HepG2 (cell line): ENCODE measurements around the gene SLC9A1. TPM values are rescaled to one million over a fixed set of nuclear protein-coding genes. Genes with fewer than 3 reads are reported as not detected.
A peak's percentile ranks its signal among the peaks of the same experiment; 100 is the strongest.

ENCODE experiments used
- ATAC-seq: fragments of 200-7000 bp; cut with Tn5 transposase; 3 replicates; pipeline ENCODE4 v1.9.1; 2020; ENCODE audit warnings: mild to moderate bottlenecking, moderate library complexity
- BruUV-seq: library from RNA; stranded (reverse); fragments of 400-500 nt; replicated peaks from 2 replicates; lab custom pipeline; 2021; lab: Mats Ljungman, UMichigan
- CTCF ChIA-PET: fragments of 300-600 bp; formaldehyde crosslinking; extraction: SDS; loops from one replicate; lab custom pipeline; 2021; ENCODE audit warnings: low total read pairs, inconsistent platforms, low intra/inter-chr PET ratio; lab: Yijun Ruan, JAX
- POLR2A ChIA-PET: fragments of 350-600 bp; sonication (Branson Sonifier 250); formaldehyde crosslinking; loops from one replicate; lab custom pipeline; 2020; ENCODE audit warnings: antibody characterized with exemption, inconsistent platforms; lab: Yijun Ruan, JAX
- DNase-seq: peaks from one replicate; pipeline ENCODE4 v3.0.0-alpha.2; 2015; ENCODE audit warnings: low spot score
- FAIRE-seq: peaks from 3 replicates; lab custom pipeline; 2011; peaks lifted over from hg19 to GRCh38; lab: Jason Lieb, UNC
- H2AFZ ChIP-seq: one replicate; pipeline ENCODE4 v1.6.1; 2011; ENCODE audit warnings: low read length, inconsistent platforms
- H3K27ac ChIP-seq: fragments of 300-600 bp; 3 replicates; pipeline ENCODE4 v1.8.0; 2011; ENCODE audit warnings: mixed run types, mild to moderate bottlenecking, mixed read lengths, low read length, inconsistent platforms; ENCODE audit not compliant: insufficient read depth; ENCODE audit errors: extremely low read length
- H3K27me3 ChIP-seq, 2 experiments: fragments of 200-600 bp in 1 of 2; 2 replicates in 1 of 2; 3 replicates in 1 of 2; pipeline versions ENCODE4 v1.6.0 to v1.8.0; 2011; ENCODE audit warnings: low read length in 2 of 2, mild to moderate bottlenecking in 2 of 2, moderate library complexity in 2 of 2, inconsistent platforms in 1 of 2; ENCODE audit not compliant: insufficient read depth in 2 of 2, control insufficient read depth in 1 of 2
- H3K36me3 ChIP-seq, 2 experiments: fragments of 200-600 bp in 1 of 2; replicated peaks in 1 of 2; 2 replicates in 1 of 2; 3 replicates in 1 of 2; pipeline versions ENCODE4 v1.5.1 to v1.8.0; 2011; ENCODE audit warnings: low read length in 2 of 2, inconsistent platforms in 1 of 2; ENCODE audit not compliant: insufficient read depth in 2 of 2, control insufficient read depth in 1 of 2
- H3K4me1 ChIP-seq: 2 replicates; pipeline ENCODE4 v1.5.1; 2012; ENCODE audit warnings: low read length, inconsistent platforms; ENCODE audit not compliant: insufficient read depth
- H3K4me2 ChIP-seq: 2 replicates; pipeline ENCODE4 v1.6.0; 2011; ENCODE audit warnings: low read depth, low read length, inconsistent platforms
- H3K4me3 ChIP-seq, 3 experiments: fragments of 200-600 bp in 1 of 3; sonication (generic), shearing (Covaris generic) in 1 of 3; replicated peaks in 1 of 3; 2 replicates each; pipeline ENCODE4 v1.5.1; 2011 to 2016; ENCODE audit warnings: low read length in 3 of 3, inconsistent platforms in 2 of 3, low read depth in 2 of 3, mild to moderate bottlenecking in 2 of 3, control low read depth in 1 of 3, mixed read lengths in 1 of 3; ENCODE audit not compliant: insufficient read depth in 1 of 3
- H3K79me2 ChIP-seq: one replicate; pipeline ENCODE4 v1.6.1; 2011; ENCODE audit warnings: low read length, inconsistent platforms; ENCODE audit not compliant: insufficient read depth
- H3K9ac ChIP-seq: 2 replicates; pipeline ENCODE4 v1.6.0; 2011; ENCODE audit warnings: mild to moderate bottlenecking, low read depth, low read length, inconsistent platforms; ENCODE audit not compliant: insufficient read depth
- H3K9me3 ChIP-seq: 2 replicates; pipeline ENCODE4 v1.5.1; 2012; ENCODE audit warnings: mild to moderate bottlenecking, low read length
- H4K20me1 ChIP-seq: 2 replicates; pipeline ENCODE4 v1.6.0; 2011; ENCODE audit warnings: inconsistent platforms, mild to moderate bottlenecking, low read length, moderate library complexity; ENCODE audit not compliant: insufficient read depth
- ATF2 ChIP-seq: sonication (generic); formaldehyde crosslinking; IDR thresholded peaks from 2 replicates; pipeline ENCODE4 v1.4.0; 2020; ENCODE audit warnings: missing genetic modification reagents
- CEBPB ChIP-seq: IDR thresholded peaks from 2 replicates; pipeline ENCODE4 v1.6.1; 2011; ENCODE audit warnings: low read depth, low read length, improper control_type of control experiment, borderline replicate concordance
- CEBPG ChIP-seq: IDR thresholded peaks from 2 replicates; pipeline ENCODE4 v1.6.1; 2016
- DRAP1 ChIP-seq: IDR thresholded peaks from 2 replicates; pipeline ENCODE4 v1.6.1; 2016; ENCODE audit warnings: missing genetic modification reagents, missing compliant biosample characterization
- PAWR ChIP-seq: sonication (generic); formaldehyde crosslinking; IDR thresholded peaks from 2 replicates; pipeline ENCODE4 v1.4.0; 2020; ENCODE audit warnings: missing genetic modification reagents, mild to moderate bottlenecking, borderline replicate concordance
- ZBTB7A ChIP-seq: sonication (generic); formaldehyde crosslinking; IDR thresholded peaks from 2 replicates; pipeline ENCODE4 v1.8.0; 2022; ENCODE audit warnings: mild to moderate bottlenecking, missing genetic modification reagents
- ZNF574 ChIP-seq: sonication (generic); formaldehyde crosslinking; IDR thresholded peaks from 2 replicates; pipeline ENCODE4 v1.4.0; 2020; ENCODE audit warnings: missing genetic modification reagents
- ZNF687 ChIP-seq: sonication (generic); formaldehyde crosslinking; IDR thresholded peaks from 2 replicates; pipeline ENCODE4 v1.5.1; 2020; ENCODE audit warnings: mild to moderate bottlenecking, missing genetic modification reagents, moderate library complexity
- ZSCAN9 ChIP-seq: IDR thresholded peaks from 2 replicates; pipeline ENCODE4 v1.6.1; 2016; ENCODE audit warnings: borderline replicate concordance
- WGBS: methylation state at CpG from one replicate; pipeline ENCODE4 v1.1.6; 2017; ENCODE audit warnings: low lambda C conversion rate; 5-methylcytosine and 5-hydroxymethylcytosine counted together
- in situ Hi-C: cut with HindIII; loops from 2 replicates; pipeline ENCODE4 v1.10.0; 2017; ENCODE audit warnings: low pct_unique_long_range_greater_than_20kb; ENCODE audit not compliant: extremely low pct_ligation_motif_present
- intact Hi-C: fragments of 100-400 bp; cut with micrococcal nuclease; formaldehyde crosslinking; loops from one replicate; pipeline ENCODE4 v1.10.0; 2022; ENCODE audit not compliant: unreplicated experiment
- polyA plus RNA-seq, 8 experiments: library from polyadenylated mRNA; depleted of rRNA in 3 of 8; stranded (reverse) in 7 of 8; unstranded in 1 of 8; fragments of >200 nt; fragmentation: Illumina TruSeq in 4 of 8; extraction: Trizol in 4 of 8; gene quantifications; 2 replicates each; pipeline versions ENCODE4 v1.2.1 to v1.2.3, GENCODE V29; 2011 to 2016; ENCODE audit warnings: low read depth in 4 of 8, missing spikeins in 1 of 8, mixed read lengths in 1 of 8; ENCODE audit not compliant: insufficient read depth in 1 of 8
- total RNA-seq, 5 experiments: library from RNA; depleted of rRNA; stranded (reverse); fragments of >200 nt; fragmentation: Illumina TruSeq; extraction: Trizol; gene quantifications; 2 replicates each; pipeline ENCODE4 v1.2.3, GENCODE V29; 2016; ENCODE audit warnings: low read depth in 1 of 5

Gene SLC9A1
- total and polyA plus RNA-seq, 2 of the 13 experiments (the other 11 are each of a cell fraction or from before 2014, with no cell fraction given) = 1.4 to 2.9 TPM

GRCh38 chr1:27109103-27109822 is 45.7 kb downstream of the SLC9A1 start (continued):
- TF ChIP-seq ZNF687 = peak; percentile 17; the same call in 1 of the 2 replicates
- TF ChIP-seq CEBPB = peak; percentile 22; the same call in 1 of the 2 replicates
- TF ChIP-seq CEBPG (CRISPR knock-in tag) = 0 out of 2 replicates have a peak, but pooled peaks have one; percentile 8
- peak; percentile 32; the same call in 1 of the 2 replicates for TF ChIP-seq ZNF574 (CRISPR knock-in tag)

GRCh38 chr1:27108588-27108987 is 46.3 kb downstream of the SLC9A1 start:
- ChIA-PET CTCF (no interaction called here), POLR2A (no interaction called here)
- 93% methylated on average over 7 of the region's 7 CpGs for WGBS
- H3K4me2 ChIP-seq = no peak overlapping the region
- no TSS peak for BruUV-seq
- in situ Hi-C loops (no loop called here), intact Hi-C loops (no loop called here)
- no peak for DNase-seq
- no peaks in the 10 kb centered on the region for H4K20me1 ChIP-seq
- H3K9ac ChIP-seq = no peak overlapping the region
- FAIRE-seq = no peak
- H2AFZ ChIP-seq = no peak overlapping the region
- peaks cover 10% of the 10 kb centered on the region; the same call in 1 of the 2 replicates for H3K4me1 ChIP-seq
- H3K27ac ChIP-seq = no peak overlapping the region
- H3K27me3 ChIP-seq = no peaks in the 10 kb centered on the region
- ATAC-seq = no peak
- H3K9me3 ChIP-seq = no peaks in the 10 kb centered on the region
- H3K36me3 ChIP-seq = peaks cover 2 to 8% of the 10 kb centered on the region in 2 experiments; a peak in 1 of 5 replicates
- no peak overlapping the region for H3K4me3 ChIP-seq
- H3K79me2 ChIP-seq = no peaks in the 10 kb centered on the region
- TF ChIP-seq ATF2 (CRISPR knock-in tag) (no peak), DRAP1 (no peak), PAWR (CRISPR knock-in tag) (no peak), ZBTB7A (no peak), ZSCAN9 (no peak)
